Activated T-helper 1 cell treated with anti-CD3 and anti-CD28 coated beads, Interleukin-12 subunit alpha, Interleukin-12 subunit beta, Interleukin-2, Interleukin-4 antibody, amounts not matched to agents 30 ng/mL and 10 ng/mL and 1 ng/mL, durations not matched to agents 14 hours and 24 hours and 36 hours (primary cell): Measurements from ENCODE around the gene WASHC2C. TPM values are rescaled to one million over a fixed set of nuclear protein-coding genes. Genes with fewer than 3 reads are reported as not detected.
"Not testable (repeated sequence)": the region's sequence is repeated elsewhere in the genome, so short reads cannot be mapped to it uniquely, and the experiment has no call there.

Source experiments
- DNase-seq: peaks from one replicate; pipeline ENCODE4 v3.0.0; 2021; ENCODE audit warnings: low spot score
- H3K27ac Mint-ChIP-seq: one replicate; pipeline ENCODE4 v1.8.0; 2021; ENCODE audit warnings: mild to moderate bottlenecking, mixed read lengths
- H3K27me3 Mint-ChIP-seq: one replicate; pipeline ENCODE4 v1.8.0; 2022; ENCODE audit warnings: mild to moderate bottlenecking, moderate library complexity, mixed read lengths; ENCODE audit not compliant: insufficient read depth
- H3K36me3 Mint-ChIP-seq: one replicate; pipeline ENCODE4 v1.8.0; 2021; ENCODE audit warnings: low read depth, mixed read lengths
- H3K4me1 Mint-ChIP-seq: one replicate; pipeline ENCODE4 v1.8.0; 2021; ENCODE audit warnings: low read depth, mixed read lengths
- H3K4me3 Mint-ChIP-seq: one replicate; pipeline ENCODE4 v1.8.0; 2021; ENCODE audit warnings: mild to moderate bottlenecking, moderate library complexity, mixed read lengths
- H3K9me3 Mint-ChIP-seq: one replicate; pipeline ENCODE4 v1.8.0; 2021; ENCODE audit warnings: mixed read lengths
- intact Hi-C: fragments of 100-400 bp; cut with micrococcal nuclease; formaldehyde crosslinking; loops from one replicate; pipeline ENCODE4 v1.15.1; 2024
- total RNA-seq: library from RNA; stranded (reverse); gene quantifications from 2 replicates; pipeline ENCODE4 v1.2.3, GENCODE V29; 2022

Gene WASHC2C
- total RNA-seq, 1 donor from 2014 or later = 27.2 TPM

GRCh38 chr10:45820107-45820830 is 93.2 kb downstream of the WASHC2C start:
- H3K36me3 Mint-ChIP-seq, H3K27ac Mint-ChIP-seq, H3K27me3 Mint-ChIP-seq, H3K4me1 Mint-ChIP-seq, intact Hi-C loops, H3K4me3 Mint-ChIP-seq, DNase-seq, H3K9me3 Mint-ChIP-seq: not testable (repeated sequence)

- H3K27me3 Mint-ChIP-seq, intact Hi-C loops, H3K4me1 Mint-ChIP-seq, H3K27ac Mint-ChIP-seq, H3K36me3 Mint-ChIP-seq, DNase-seq, H3K4me3 Mint-ChIP-seq, H3K9me3 Mint-ChIP-seq: not testable (repeated sequence)
Observed at GRCh38 chr10:45822918-45823317, 95.9 kb downstream of the WASHC2C start.

Other genes with a start within 250 kb of the WASHC2C start
- 11.1 and 11.5 TPM in 2 replicates for gene ZFAND4, start 54.5 kb upstream of the WASHC2C start, total RNA-seq
- gene AGAP4, start 120.2 kb downstream of the WASHC2C start, total RNA-seq = 15.0 and 16.7 TPM in 2 replicates
- 102 and 107 TPM in 2 replicates for gene TIMM23, start 245.2 kb downstream of the WASHC2C start, total RNA-seq